ENCODE data around the gene ZFYVE19.

Gene ZFYVE19

GRCh38 chr15:40815042-40815698, 8.3 kb downstream of the ZFYVE19 start:
- DNase-seq: no peak

GRCh38 chr15:40819048-40819447, 12.2 kb downstream of the ZFYVE19 start:
- no peak for DNase-seq

GRCh38 chr15:40821195-40821594, 14.3 kb downstream of the ZFYVE19 start:
- no peak for DNase-seq

GRCh38 chr15:40823572-40824343, 16.9 kb downstream of the ZFYVE19 start:
- no peak for DNase-seq

- no peak for DNase-seq
These were observed 19.0 kb downstream of the ZFYVE19 start for GRCh38 chr15:40825661-40826422.

GRCh38 chr15:40826423-40827075, 19.7 kb downstream of the ZFYVE19 start:
- no peak for DNase-seq

- no peak for DNase-seq
These were observed 21.7 kb downstream of the ZFYVE19 start, which contains the start of gene PPP1R14D for GRCh38 chr15:40828447-40829036. TSS of gene PPP1R14D (minus strand) at chr15:40828708. CDS start at chr15:40828641, 67 bp downstream.

- no peak for DNase-seq
These were observed 22.2 kb downstream of the ZFYVE19 start for GRCh38 chr15:40829115-40829514.

GRCh38 chr15:40830884-40831283, 24.0 kb downstream of the ZFYVE19 start:
- no peak for DNase-seq

- no peak for DNase-seq
These were observed 25.0 kb downstream of the ZFYVE19 start for GRCh38 chr15:40831861-40832260.

GRCh38 chr15:40832903-40833302, 26.0 kb downstream of the ZFYVE19 start:
- no peak for DNase-seq

GRCh38 chr15:40836020-40836419, 29.1 kb downstream of the ZFYVE19 start:
- DNase-seq: no peak

- DNase-seq: no peak
These were observed 31.9 kb downstream of the ZFYVE19 start for GRCh38 chr15:40838756-40839155.

- no peak for DNase-seq
These were observed 34.9 kb downstream of the ZFYVE19 start for GRCh38 chr15:40841741-40842140.

GRCh38 chr15:40843261-40843884, 36.5 kb downstream of the ZFYVE19 start:
- no peak for DNase-seq

- DNase-seq: no peak
These were observed 37.2 kb downstream of the ZFYVE19 start, which contains the start of gene SPINT1 for GRCh38 chr15:40843885-40844695. TSS of gene SPINT1 (plus strand) at chr15:40844048. CDS start at chr15:40844555, 507 bp downstream.

- no peak for DNase-seq
These were observed 37.8 kb downstream of the ZFYVE19 start for GRCh38 chr15:40844696-40845030.

GRCh38 chr15:40845036-40845435, 38.1 kb downstream of the ZFYVE19 start:
- no peak for DNase-seq

GRCh38 chr15:40845511-40846284, 38.8 kb downstream of the ZFYVE19 start:
- DNase-seq: no peak

GRCh38 chr15:40846841-40847222, 39.9 kb downstream of the ZFYVE19 start:
- no peak for DNase-seq

Measured in cortex of kidney (tissue), 1 donor.